K562 (cell line): ENCODE data around the gene PDCD11.

Experiments
- CEBPB ChIP-seq: fragments of 450-650 bp; IDR thresholded peaks from 2 replicates; pipeline ENCODE4 v1.6.1; 2016; ENCODE audit warnings: missing genetic modification characterization, missing compliant biosample characterization
- HNRNPL ChIP-seq: fragments of 200-400 bp; formaldehyde crosslinking; IDR thresholded peaks from 2 replicates; pipeline ENCODE4 v1.6.1; 2017; ENCODE audit warnings: low read depth, mild to moderate bottlenecking, low read length
- TF ChIP-seq, protein P1 (sequence below), 3 experiments: IDR thresholded peaks in 2 of 3; conservative IDR thresholded peaks in 1 of 3; 2 replicates each; pipeline ENCODE4 v1.5.1; 2011 to 2012; ENCODE audit warnings: low read length in 3 of 3, mild to moderate bottlenecking in 3 of 3, control low read depth in 2 of 3, improper control_type of control experiment in 1 of 3, inconsistent platforms in 1 of 3, low read depth in 1 of 3, mixed read lengths in 1 of 3, moderate library complexity in 1 of 3; ENCODE audit not compliant: insufficient read depth in 2 of 3

DNA sequence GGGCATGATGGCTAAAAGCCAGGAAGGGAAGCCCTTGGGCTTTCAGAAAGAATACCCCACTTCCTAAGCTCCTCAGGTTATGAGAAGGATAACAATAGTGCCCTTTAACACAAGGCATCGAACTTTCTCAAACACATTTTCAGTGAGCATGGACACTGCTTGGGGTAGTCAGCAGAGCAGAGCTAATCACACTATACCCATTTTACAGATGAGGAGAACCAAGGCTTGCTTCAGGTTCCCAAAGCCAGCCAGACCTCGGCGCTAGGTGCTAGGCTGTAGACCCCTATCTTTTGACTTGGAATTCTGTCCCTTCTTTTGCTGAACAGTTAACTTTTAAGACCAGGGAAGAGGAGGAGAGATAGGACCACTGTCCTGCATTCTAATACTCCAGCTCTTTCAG, 98.9 kb downstream of the PDCD11 start:
- TF ChIP-seq, protein P1, sequence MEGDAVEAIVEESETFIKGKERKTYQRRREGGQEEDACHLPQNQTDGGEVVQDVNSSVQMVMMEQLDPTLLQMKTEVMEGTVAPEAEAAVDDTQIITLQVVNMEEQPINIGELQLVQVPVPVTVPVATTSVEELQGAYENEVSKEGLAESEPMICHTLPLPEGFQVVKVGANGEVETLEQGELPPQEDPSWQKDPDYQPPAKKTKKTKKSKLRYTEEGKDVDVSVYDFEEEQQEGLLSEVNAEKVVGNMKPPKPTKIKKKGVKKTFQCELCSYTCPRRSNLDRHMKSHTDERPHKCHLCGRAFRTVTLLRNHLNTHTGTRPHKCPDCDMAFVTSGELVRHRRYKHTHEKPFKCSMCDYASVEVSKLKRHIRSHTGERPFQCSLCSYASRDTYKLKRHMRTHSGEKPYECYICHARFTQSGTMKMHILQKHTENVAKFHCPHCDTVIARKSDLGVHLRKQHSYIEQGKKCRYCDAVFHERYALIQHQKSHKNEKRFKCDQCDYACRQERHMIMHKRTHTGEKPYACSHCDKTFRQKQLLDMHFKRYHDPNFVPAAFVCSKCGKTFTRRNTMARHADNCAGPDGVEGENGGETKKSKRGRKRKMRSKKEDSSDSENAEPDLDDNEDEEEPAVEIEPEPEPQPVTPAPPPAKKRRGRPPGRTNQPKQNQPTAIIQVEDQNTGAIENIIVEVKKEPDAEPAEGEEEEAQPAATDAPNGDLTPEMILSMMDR (IDR thresholded peaks at IDR 0.05 in 2 of 3, conservative IDR thresholded peaks at IDR 0.05 in 1 of 3; ENCODE audit: insufficient read depth in 2 of 3, low read depth in 1 of 3, low read length in 3 of 3): no peak
- TF ChIP-seq HNRNPL (no peak), CEBPB (tag) (no peak)
